RWPE2 (cell line): ENCODE results near the gene FBXO47.

ENCODE experiments used
- ATAC-seq: fragments of 200-7000 bp; cut with Tn5 transposase; 3 replicates; pipeline ENCODE4 v1.9.1; 2021; ENCODE audit warnings: low read depth
- DNase-seq: peaks from one replicate; pipeline ENCODE4 v3.0.0-alpha.2; 2020; ENCODE audit warnings: low spot score
- H3K27ac ChIP-seq: fragments of 450-650 bp; 2 replicates; pipeline ENCODE4 v1.5.1; 2017; ENCODE audit warnings: mild to moderate bottlenecking; ENCODE audit not compliant: poor library complexity, severe bottlenecking
- H3K27me3 ChIP-seq: fragments of 250-450 bp; sonication (Bioruptor Pico); 2 replicates; pipeline ENCODE4 v1.5.1; 2021; ENCODE audit warnings: mild to moderate bottlenecking, moderate library complexity; ENCODE audit not compliant: insufficient read depth, poor library complexity, severe bottlenecking
- H3K36me3 ChIP-seq: fragments of 250-450 bp; sonication (Bioruptor Pico); 2 replicates; pipeline ENCODE4 v1.5.1; 2020; ENCODE audit warnings: low read depth, mild to moderate bottlenecking, moderate library complexity
- H3K4me1 ChIP-seq: fragments of 250-450 bp; sonication (Bioruptor Pico); 2 replicates; pipeline ENCODE4 v1.5.1; 2021; ENCODE audit warnings: mild to moderate bottlenecking, moderate library complexity; ENCODE audit not compliant: insufficient read depth, poor library complexity, severe bottlenecking
- H3K4me3 ChIP-seq: fragments of 250-450 bp; sonication (Bioruptor Pico); 2 replicates; pipeline ENCODE4 v1.5.1; 2021; ENCODE audit warnings: mild to moderate bottlenecking, moderate library complexity; ENCODE audit not compliant: severe bottlenecking
- H3K9me3 ChIP-seq: fragments of 250-450 bp; sonication (Bioruptor Pico); 2 replicates; pipeline ENCODE4 v1.5.1; 2021; ENCODE audit warnings: mild to moderate bottlenecking, moderate library complexity; ENCODE audit not compliant: severe bottlenecking
- TF ChIP-seq, protein P1 (sequence below): fragments of 450-650 bp; IDR thresholded peaks from one replicate; pipeline ENCODE4 v1.5.1; 2017; ENCODE audit warnings: mild to moderate bottlenecking, moderate library complexity; ENCODE audit not compliant: poor library complexity, severe bottlenecking

Gene FBXO47

DNA sequence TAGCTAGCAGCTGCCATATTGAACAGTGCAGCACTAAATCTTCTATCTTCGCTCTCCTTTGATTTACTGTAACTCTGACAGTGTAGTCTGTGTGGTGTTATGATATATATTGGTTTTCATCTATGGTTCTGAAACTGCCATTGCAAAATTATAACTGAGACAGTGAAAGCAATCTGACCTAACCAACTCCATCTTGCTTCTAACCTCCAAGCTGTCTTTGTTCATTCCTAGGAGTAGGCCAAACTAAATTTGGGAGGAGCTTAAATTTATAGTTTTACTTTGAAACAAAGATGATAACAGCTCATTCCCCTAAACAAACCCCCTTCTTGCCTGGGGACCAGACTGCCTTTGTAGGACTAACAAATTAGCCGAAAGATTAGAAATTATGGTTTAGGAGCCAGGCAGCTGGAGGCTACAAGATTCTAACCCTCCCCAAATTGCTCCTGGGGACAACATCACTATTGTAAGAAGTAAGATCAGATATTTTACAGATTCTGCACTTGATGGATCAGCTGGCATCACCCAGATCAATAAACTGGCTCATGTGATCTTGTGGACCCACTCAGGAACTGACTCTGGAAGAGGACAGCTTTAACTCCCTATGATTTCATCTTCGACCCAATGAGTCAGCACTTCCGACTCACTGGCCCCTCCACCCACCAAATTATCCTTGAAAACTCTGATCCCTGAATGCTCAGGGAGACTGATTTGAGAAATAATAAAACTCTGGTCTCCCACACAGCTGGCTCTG, 47.0 kb upstream of the FBXO47 start:
- Histone ChIP-seq H3K4me1 (peaks cover 4% of the 10 kb centered on the region), H3K27me3 (no peaks in the 10 kb centered on the region), H3K36me3 (no peaks in the 10 kb centered on the region), H3K9me3 (no peaks in the 10 kb centered on the region), H3K4me3 (no peak overlapping the region), H3K27ac (no peak overlapping the region)
- DNase-seq (no peak), ATAC-seq (0 out of 3 replicates have a peak, but pooled peaks have one; percentile 35)
- TF ChIP-seq, protein P1, sequence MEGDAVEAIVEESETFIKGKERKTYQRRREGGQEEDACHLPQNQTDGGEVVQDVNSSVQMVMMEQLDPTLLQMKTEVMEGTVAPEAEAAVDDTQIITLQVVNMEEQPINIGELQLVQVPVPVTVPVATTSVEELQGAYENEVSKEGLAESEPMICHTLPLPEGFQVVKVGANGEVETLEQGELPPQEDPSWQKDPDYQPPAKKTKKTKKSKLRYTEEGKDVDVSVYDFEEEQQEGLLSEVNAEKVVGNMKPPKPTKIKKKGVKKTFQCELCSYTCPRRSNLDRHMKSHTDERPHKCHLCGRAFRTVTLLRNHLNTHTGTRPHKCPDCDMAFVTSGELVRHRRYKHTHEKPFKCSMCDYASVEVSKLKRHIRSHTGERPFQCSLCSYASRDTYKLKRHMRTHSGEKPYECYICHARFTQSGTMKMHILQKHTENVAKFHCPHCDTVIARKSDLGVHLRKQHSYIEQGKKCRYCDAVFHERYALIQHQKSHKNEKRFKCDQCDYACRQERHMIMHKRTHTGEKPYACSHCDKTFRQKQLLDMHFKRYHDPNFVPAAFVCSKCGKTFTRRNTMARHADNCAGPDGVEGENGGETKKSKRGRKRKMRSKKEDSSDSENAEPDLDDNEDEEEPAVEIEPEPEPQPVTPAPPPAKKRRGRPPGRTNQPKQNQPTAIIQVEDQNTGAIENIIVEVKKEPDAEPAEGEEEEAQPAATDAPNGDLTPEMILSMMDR = no peak

GRCh38 chr17:39012725-39013124, 45.5 kb upstream of the FBXO47 start:
- ATAC-seq (no peak), DNase-seq (no peak)
- H3K36me3 ChIP-seq = no peaks in the 10 kb centered on the region
- H3K9me3 ChIP-seq = peaks cover 2% of the 10 kb centered on the region
- H3K27ac ChIP-seq = no peak overlapping the region
- peaks cover 4% of the 10 kb centered on the region for H3K4me1 ChIP-seq
- no peak overlapping the region for H3K4me3 ChIP-seq
- TF ChIP-seq, protein P1 = no peak
- H3K27me3 ChIP-seq = no peaks in the 10 kb centered on the region

GRCh38 chr17:39011907-39012468, 44.8 kb upstream of the FBXO47 start:
- no peaks in the 10 kb centered on the region for H3K27me3 ChIP-seq
- peaks cover 2% of the 10 kb centered on the region for H3K9me3 ChIP-seq
- H3K27ac ChIP-seq = no peak overlapping the region
- H3K4me3 ChIP-seq = no peak overlapping the region
- TF ChIP-seq, protein P1 = no peak
- ATAC-seq (no peak), DNase-seq (no peak)
- H3K4me1 ChIP-seq = peaks cover 4% of the 10 kb centered on the region
- H3K36me3 ChIP-seq = no peaks in the 10 kb centered on the region

GRCh38 chr17:39009581-39010001, 42.4 kb upstream of the FBXO47 start:
- Histone ChIP-seq H3K9me3 (peaks cover 2% of the 10 kb centered on the region), H3K27me3 (no peaks in the 10 kb centered on the region), H3K36me3 (no peaks in the 10 kb centered on the region), H3K27ac (no peak overlapping the region), H3K4me3 (no peak overlapping the region), H3K4me1 (peaks cover under 1% of the 10 kb centered on the region)
- TF ChIP-seq, protein P1 = no peak
- DNase-seq (no peak), ATAC-seq (no peak)

- Histone ChIP-seq H3K4me3 (no peak overlapping the region), H3K36me3 (no peaks in the 10 kb centered on the region), H3K4me1 (no peaks in the 10 kb centered on the region), H3K9me3 (peaks cover 2% of the 10 kb centered on the region), H3K27me3 (no peaks in the 10 kb centered on the region), H3K27ac (no peak overlapping the region)
- no peak for ATAC-seq
- DNase-seq = no peak
- TF ChIP-seq, protein P1 = no peak
Measured at GRCh38 chr17:39008633-39009032, 41.4 kb upstream of the FBXO47 start.
